HG02884 (cell line): ENCODE data around the gene DBF4.
"Not testable (repeated sequence)": the region's sequence is repeated elsewhere in the genome, so short reads cannot be mapped to it uniquely, and the experiment has no call there.

Experiments
- ATAC-seq: cut with Tn5 transposase; IDR thresholded peaks from one replicate; pipeline ENCODE4 v1.9.1; 2021; ENCODE audit warnings: mild to moderate bottlenecking, moderate library complexity; ENCODE audit not compliant: unreplicated experiment

DBF4 gene

DNA sequence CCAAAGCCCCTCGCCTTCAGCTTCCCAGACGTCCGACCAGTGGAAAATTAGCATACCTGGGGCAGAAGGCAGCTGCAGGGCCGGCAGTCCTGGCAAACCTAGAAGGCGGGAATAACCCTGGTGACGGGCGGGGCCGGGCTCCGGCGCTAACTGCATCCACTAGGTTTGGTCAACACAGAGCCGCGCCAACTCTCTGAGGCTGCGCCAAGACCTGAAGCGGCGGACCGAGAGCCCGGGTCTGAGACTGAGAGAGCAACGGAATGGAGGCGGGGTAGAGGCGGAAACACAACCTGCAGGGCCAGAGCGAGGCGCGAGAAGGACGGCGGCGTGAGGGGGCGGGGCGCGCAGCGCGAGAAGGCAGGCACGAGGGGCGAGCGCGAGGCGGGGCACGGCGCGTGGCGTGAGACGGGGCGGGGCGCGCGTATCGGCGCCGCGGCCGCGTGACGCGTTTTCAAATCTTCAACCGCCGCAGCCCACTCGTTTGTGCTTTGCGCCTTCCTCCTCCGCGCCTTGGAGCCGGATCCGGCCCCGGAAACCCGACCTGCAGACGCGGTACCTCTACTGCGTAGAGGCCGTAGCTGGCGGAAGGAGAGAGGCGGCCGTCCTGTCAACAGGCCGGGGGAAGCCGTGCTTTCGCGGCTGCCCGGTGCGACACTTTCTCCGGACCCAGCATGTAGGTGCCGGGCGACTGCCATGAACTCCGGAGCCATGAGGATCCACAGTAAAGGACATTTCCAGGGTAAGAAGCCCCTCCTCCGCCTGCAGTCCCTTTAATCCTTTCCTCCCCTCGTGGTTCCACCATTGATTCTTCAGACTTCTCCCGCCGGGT, at the start of gene DBF4, which contains the start of gene SLC25A40:
Gene DBF4, plus strand, starts transcription at position 454 of the 829 bp plus-strand sequence. Its CDS starts 240 bp downstream, at position 694.
Gene SLC25A40, minus strand, starts transcription at position 321 of the 829 bp plus-strand sequence. CDS start 17,633 bp downstream, outside the sequence.
- peak; percentile 79 for ATAC-seq

GRCh38 chr7:87828383-87828782, 47.9 kb upstream of the DBF4 start:
- ATAC-seq: not testable (repeated sequence)

DNA sequence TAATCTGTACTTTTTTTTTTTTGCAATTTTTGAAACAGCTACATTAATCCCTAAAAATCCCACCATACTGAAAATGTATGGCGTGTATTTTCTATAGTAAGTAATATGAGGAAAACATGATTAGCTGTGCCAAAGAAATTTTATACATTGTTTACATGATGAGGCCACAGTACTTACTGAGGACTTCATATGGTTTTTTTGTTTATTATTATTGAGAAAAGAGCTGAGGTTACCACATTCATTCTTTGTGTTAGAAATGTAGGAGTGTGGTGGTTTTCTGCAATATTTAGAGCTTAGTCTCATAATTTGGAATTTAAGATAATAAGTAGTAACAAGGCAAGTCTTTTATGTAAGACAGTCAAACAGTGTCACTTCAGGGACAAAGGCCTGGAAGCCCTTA, 45.2 kb upstream of the DBF4 start:
- ATAC-seq: no peak

- no peak for ATAC-seq
Measured at GRCh38 chr7:87833130-87833529, 43.2 kb upstream of the DBF4 start.

GRCh38 chr7:87837597-87837996, 38.7 kb upstream of the DBF4 start:
- ATAC-seq: no peak

GRCh38 chr7:87850836-87851593, 25.3 kb upstream of the DBF4 start:
- no peak for ATAC-seq

DNA sequence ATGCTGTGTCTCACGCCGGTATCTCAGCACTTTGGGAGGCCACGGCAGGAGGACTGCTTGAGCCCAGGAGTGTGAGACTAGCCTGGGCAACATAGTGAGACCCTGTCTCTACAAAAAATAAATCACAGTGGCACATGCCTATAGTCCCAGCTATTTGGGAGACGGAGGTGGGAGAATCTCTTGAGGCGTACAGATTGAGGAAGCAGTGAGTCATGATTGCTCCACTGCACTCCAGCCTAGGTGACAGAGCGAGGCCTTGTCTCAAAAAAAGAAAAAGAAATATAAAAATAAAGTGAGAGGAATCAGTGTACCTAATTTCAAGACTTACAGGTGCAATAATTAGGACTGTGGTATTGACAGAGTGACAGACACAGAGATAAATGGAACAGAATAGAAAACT, 24.0 kb upstream of the DBF4 start:
- no peak for ATAC-seq

- ATAC-seq: no peak
Measured at GRCh38 chr7:87853237-87853864, 22.9 kb upstream of the DBF4 start.

DNA sequence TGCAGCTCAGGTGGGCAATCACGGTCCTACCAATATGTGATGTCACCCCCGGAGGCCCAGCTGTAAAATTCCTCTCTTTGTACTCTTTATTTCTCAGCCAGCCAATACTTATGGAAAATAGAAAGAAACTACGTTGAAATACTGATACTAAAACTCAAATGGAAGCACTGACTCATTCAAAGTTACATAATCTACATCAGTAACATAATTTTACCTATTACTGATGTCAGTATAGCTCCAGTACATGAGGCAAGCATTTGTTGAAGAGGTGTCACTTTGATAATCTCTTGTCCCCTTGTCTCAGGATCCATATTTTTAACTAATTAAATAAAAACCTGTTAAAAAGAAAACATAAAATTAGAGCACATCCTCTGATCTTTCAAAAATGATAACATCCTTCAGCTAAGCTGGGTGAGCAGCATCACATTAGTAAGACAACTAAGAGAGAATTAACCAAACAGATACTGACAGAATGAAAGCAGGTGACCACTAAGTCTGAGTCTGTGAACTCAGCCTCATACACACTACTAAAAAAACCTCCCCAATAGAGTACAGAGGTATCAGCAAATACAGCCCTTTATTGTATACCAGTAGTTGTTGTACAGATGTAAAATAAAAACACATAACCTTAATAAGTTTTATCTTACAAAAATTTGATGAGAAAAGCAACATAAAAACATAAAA, 17.7 kb upstream of the DBF4 start:
- no peak for ATAC-seq

DNA sequence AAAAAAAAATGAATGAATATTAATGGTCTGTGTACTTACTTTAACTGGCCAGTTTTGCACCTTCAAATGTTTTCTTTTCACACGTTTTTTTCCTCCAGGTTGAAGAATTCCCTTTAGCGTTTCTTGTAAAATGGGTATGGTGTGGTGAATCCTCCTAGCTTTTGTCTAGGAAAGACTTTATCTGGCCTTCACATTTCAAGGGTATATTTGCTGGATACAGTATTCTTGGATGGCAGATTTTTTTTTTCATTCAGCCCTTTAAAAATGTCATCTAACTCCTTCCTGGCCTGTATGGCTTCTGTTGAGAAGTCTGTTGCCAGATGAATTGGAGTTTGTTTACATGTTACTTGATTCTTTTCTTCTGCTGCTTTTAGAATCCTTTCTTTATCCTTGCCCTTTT, 10.2 kb upstream of the DBF4 start:
- no peak for ATAC-seq

DNA sequence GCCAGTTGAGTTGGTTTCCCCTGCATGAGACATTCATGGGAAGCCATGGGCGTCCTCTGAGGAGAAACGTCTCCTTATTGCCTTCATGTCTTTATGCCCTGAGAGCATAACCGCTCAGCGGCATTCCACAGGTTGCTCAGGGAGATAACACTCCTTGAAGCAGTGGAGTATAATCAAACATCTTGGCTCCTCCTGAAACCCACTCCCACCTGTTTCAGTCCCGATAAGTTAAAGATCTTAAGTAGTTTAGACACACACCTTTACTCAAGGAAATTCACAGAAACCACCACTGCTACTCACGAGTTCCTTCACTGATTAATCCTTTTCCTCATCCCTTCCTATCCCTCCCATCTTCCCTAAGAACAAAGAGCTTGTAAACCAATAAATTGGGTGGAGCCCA, 9.8 kb upstream of the DBF4 start:
- ATAC-seq: not testable (repeated sequence)

- no peak for ATAC-seq
Measured at GRCh38 chr7:87870471-87870870, 5.8 kb upstream of the DBF4 start.

DNA sequence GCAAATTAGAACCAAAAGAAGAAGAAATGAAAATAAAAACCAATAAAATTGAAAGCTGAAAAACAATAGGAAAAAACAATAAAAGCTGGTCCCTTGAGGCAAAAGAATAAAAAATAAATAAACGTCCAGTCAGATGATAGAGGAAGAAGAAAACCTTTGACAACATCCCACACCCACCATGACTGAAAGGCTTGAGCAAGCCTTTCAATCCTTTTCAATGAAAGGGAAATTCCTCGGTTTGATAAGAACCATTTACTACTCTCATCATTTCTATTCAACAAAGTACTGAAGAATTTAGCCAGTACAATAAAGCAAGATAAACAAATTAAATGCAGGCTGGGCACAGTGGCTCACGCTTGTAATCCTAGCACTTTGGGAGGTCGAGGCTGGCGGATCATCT, 3.9 kb upstream of the DBF4 start:
- no peak for ATAC-seq

DNA sequence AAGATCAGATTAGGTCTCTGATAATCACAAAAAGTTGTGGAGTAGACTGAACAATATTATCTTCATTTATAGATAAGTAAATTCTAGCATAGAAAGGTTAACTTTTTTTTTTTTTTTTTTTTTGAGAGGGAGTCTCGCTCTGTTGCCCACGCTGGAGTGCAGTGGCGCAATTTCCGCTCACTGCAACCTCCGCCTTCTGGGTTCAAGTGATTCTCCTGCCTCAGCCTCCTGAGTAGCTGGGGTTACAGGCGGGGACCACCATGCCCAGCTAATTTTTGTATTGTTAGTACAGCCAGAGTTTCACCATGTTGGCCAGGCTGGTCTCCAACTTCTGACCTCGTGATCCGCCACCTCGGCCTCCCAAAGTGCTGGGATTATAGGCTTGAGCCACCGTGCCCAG, 3.0 kb upstream of the DBF4 start:
- not testable (repeated sequence) for ATAC-seq

GRCh38 chr7:87874066-87874465, 2.2 kb upstream of the DBF4 start:
- no peak for ATAC-seq

DNA sequence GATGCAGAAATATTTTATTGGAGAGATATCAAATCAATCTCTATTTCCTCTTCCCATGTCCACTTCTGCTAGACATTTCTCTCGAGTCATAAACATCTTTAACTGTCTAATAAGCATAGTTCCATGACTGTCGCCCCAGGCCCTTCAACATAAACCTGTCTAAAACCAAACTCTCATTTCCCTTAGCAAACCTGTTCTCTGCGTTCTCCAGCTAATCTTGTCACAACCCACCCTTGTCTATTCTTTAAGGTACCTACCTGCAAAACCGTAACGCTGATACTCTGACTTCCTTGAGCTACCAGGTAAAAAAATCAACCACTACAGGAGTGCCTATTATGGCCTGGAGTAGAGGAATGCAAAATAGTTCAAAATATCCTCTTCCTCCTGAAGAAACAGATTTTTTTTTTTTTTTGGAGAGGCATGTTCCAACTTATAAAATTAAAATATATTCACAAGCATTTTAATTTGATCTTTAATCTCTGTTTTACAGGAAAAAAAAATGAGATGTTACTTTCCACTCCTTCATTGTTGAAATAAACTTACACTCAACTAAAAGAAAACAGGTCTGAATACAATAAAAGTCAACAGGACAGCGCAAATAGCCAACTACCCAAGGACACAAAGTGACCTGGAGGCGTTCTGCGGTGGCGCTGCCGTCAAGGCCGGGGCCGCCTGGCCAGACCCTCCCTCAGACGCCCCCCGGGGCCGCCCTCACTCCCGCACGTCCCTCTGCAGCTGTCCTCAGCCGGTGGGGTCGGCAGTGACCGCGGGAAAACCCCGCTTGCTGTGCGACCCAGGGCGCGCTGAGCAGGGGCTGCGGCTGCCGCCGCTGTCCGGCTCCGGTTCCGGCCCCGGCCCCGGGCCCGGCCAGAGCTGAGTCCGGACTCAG, 898 bp upstream of the DBF4 start:
- peak; percentile 11 for ATAC-seq

- no peak for ATAC-seq
Measured at GRCh38 chr7:87876869-87877234, 559 bp downstream of the DBF4 start.

GRCh38 chr7:87877366-87878040, 1.2 kb downstream of the DBF4 start:
- ATAC-seq: no peak

DNA sequence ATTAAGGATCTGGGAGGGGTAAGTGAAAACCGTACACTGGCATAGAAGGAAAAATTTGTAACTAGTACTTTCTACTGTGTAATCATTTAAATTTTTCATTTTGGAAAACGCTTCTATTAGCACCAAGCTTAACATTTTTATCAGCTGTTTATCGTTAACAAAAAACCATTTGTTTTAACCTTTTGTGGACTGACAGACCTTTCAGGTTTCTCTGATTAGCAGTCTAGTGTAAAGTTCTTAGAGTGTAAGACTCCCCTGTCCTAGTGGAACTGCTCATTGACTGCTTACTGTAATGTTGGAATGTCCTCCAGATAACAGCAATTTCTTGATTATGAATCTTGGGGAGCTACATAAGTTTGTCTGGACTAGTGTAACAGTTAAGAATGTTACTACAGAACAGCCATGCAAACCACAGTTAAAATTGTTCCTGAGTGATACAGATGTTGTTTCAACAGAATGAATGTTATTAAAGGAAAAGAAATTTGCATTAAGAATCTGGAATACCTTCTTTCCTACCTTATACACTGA, 2.0 kb downstream of the DBF4 start:
- no peak for ATAC-seq
